T follicular helper cell (primary cell): ENCODE results near the gene CABLES2.

Experiments
- DNase-seq: peaks from one replicate; pipeline ENCODE4 v3.0.0-alpha.2; 2020; ENCODE audit warnings: low read depth

Gene CABLES2

GRCh38 chr20:62404112-62404665, 2.9 kb downstream of the CABLES2 start:
- no peak for DNase-seq

GRCh38 chr20:62403331-62403730, 3.8 kb downstream of the CABLES2 start:
- no peak for DNase-seq

- no peak for DNase-seq
These were observed 4.5 kb downstream of the CABLES2 start for GRCh38 chr20:62402456-62403150.

DNA sequence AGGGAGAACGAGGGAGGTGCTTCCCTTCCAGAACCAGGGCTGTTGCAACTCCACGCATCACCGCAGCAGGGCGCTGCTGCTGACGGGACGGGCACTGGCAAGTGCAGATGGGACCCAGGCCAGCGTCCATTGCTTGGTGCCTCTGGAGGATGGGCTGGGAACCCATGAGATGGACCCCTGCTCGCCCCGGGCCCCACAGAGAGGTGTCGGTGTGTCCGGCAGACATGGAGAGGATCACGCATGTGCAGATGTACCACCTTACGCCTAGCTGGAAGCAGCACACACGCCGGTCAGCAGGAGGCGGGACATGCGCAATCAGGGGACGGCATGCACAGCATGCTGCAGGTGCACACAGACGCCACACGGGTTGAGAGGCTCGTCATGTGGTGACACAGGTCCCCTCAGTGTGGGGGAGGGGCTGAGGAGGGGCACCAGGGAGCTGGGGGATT, 5.7 kb downstream of the CABLES2 start:
- no peak for DNase-seq

DNA sequence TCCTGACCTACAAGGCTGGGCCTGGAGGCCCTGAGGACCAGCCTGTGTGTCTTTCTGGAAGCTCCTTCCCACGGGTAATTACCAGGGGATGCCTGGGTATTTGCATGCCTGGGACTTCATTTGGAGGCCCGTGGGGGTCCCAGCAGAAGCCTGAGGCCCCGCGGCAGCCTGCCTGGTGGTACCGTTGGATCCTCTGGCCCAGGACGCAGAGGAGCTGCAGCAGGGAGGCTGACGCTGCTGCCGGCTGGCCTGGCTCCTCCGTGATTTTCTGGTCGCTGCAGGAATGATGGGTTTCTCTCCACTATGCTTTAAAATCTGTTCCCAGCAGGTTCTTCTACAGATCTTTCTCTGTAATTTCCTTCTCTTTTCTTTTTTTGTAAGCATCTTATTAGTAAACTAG, 6.5 kb downstream of the CABLES2 start:
- DNase-seq, result no peak

DNA sequence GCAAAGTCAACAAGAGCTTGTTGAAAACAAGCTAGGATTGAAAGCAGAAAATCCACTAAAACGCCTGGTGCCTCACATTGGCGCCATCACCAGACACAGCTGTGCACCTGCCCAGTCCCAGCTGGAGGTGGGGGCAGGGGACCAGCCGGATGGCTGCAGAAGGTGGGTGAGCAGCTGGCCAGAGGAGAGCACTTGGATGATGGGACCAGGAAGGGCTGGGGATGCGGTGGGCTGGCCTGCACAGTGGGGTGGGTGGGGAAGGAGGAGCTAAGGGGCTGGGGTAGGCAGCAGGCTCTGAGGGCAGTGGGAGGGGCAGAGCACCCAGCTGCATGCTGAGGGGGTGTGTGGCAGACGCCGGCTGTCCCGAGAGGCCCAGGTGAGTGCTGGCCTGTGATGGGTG, 7.1 kb downstream of the CABLES2 start:
- no peak for DNase-seq

DNA sequence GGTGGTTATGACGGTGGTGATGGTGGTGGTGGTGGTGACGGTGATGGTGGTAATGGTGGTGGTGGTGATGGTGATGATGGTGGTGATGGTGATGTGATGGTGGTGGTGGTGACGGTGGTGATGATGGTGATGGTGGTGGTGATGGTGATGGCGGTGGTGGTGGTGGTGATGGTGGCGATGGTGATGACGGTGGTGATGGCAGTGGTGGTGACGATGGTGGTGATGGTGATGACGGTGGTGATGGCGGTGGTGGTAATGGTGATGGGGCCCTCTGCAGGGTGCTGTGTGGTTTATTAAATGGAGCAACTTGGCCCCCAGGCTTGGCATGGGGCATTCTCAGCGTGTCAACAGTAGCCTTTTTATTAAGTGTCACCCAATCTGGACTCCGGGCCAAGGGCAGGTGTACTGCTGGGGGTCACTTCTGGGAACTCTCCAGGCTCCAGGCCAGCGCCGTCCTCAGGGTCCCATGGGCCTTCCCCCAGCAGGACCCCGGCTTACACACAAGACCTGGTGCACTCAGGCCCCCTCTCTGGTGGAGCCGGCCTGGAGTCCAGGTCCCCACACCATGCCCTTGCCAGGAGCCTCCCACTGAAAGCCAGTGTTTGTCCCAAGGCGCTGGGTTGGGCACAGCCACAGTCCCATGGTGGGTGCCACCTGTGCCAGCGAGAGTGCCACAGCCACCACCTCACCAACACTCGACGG, 8.8 kb downstream of the CABLES2 start:
- no peak for DNase-seq

GRCh38 chr20:62396367-62397239, 10.5 kb downstream of the CABLES2 start:
- DNase-seq, result no peak

- DNase-seq, result no peak
These were observed 11.5 kb downstream of the CABLES2 start for GRCh38 chr20:62395311-62396242.

DNA sequence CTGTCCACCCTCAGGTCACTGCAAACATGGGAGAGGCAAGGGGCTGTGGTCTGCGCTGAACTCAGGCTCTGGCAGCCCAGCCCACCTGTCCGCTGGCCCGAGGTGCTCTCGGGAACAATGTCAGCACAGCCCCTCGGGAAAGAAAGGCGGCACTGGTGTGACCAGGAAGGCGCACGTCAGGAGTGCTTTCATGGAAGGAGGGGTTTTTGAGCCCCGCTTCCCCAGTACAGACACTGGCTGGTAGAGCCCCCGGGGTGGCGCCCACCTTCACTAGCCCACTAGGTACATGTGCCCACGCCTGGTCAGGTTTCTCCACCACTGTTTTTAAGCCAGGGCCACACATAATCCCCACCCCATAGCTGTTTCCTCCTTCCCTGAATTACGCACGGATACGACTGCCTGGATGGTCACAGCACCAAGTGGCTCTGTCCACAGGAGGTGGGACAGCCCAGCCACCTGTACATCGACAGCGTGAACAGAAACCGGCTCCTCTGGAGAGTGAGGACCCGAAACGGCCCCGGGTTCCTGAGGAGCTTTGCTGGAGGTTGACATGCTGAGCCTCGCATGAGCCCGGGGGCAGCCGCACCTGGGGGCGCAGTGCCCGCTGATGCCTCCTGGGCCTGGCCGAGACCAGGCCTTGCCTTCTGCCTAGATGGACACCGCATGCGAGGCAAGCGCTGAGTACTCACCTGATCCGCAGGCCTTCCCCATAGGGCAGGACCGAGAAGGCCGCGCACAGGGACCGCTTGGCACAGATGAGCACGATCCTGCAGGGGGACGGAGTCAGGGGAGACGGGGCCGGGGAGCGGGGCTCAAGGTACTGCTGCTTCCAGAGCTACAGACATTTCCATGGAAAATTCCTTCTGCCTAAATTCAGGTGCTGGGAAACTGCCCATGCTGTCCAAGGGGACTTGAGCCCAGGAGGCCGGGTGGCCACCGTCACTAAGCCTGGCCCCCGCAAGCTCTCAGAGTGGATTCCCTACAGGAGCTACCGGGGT, 12.5 kb downstream of the CABLES2 start:
- no peak for DNase-seq

GRCh38 chr20:62393830-62394229, 13.3 kb downstream of the CABLES2 start:
- no peak for DNase-seq

GRCh38 chr20:62393335-62393665, 13.8 kb downstream of the CABLES2 start:
- DNase-seq, result no peak

DNA sequence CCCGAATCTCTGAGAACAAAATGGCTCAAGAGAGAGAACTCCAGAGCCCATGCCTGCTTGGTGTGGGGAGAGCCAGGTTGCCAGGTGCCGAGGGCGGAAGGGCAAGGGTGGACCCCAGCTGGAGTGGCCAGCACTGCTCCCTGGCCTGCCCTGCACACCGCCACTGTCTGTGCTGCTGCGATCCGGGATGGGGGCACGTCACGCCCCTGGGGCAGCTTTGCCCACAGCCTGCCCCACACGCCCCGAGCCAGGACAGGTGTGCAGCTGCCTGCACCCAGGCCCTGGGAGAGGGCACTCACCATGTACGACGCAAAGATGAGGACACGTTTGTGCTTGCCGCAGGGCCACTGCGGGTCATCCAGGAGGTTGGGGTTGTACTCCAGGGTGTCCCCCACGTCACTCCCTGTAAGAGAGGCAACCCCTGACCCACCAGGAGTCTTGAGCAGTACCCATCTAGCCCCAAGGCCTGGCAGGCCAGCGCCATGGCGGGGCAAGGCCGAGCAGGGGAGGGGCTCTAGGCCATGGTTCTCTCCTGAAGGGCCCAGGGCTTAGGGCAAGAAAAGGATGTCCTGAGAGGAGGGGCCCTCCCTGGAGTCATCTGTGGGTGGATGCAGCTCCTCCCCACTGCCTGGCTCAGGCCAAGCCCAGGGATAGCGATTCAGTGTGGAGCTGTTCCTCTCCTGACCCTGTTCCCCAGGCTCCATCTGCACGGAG, 14.3 kb downstream of the CABLES2 start:
- no peak for DNase-seq

GRCh38 chr20:62392077-62392418, 15.0 kb downstream of the CABLES2 start:
- DNase-seq, result no peak

- no peak for DNase-seq
These were observed 15.7 kb downstream of the CABLES2 start for GRCh38 chr20:62391165-62392076.

- DNase-seq, result no peak
These were observed 16.5 kb downstream of the CABLES2 start for GRCh38 chr20:62390317-62391164.

- no peak for DNase-seq
These were observed 17.4 kb downstream of the CABLES2 start for GRCh38 chr20:62389601-62390087.
